A673 (cell line): Measurements from ENCODE around the gene LTBP2. TPM values are rescaled to one million over a fixed set of nuclear protein-coding genes. Genes with fewer than 3 reads are reported as not detected.

ENCODE experiments used
- BruUV-seq: library from RNA; stranded (reverse); fragments of 400-500 nt; replicated peaks from 2 replicates; lab custom pipeline; 2021; lab: Mats Ljungman, UMichigan
- CTCF ChIA-PET: fragments of 300-600 bp; sonication (Branson Sonifier 250); formaldehyde crosslinking; loops from one replicate; lab custom pipeline; 2022; ENCODE audit warnings: antibody characterized with exemption; lab: Charles Lee
- POLR2A ChIA-PET: fragments of 300-600 bp; sonication (Branson Sonifier 250); formaldehyde crosslinking; loops from one replicate; lab custom pipeline; 2022; ENCODE audit warnings: antibody characterized with exemption; ENCODE audit not compliant: low non-redundant PET; lab: Charles Lee
- DNase-seq: peaks from one replicate; pipeline ENCODE4 v3.0.0-alpha.2; 2015; ENCODE audit warnings: low spot score
- H3K27ac ChIP-seq: fragments of 200-600 bp; sonication (generic); 2 replicates; pipeline ENCODE4 v1.5.1; 2016; ENCODE audit warnings: mixed run types, low read depth, mild to moderate bottlenecking, mixed read lengths, antibody characterized with exemption, low read length; ENCODE audit not compliant: poor library complexity, severe bottlenecking
- H3K27me3 ChIP-seq: fragments of 200-600 bp; sonication (generic); replicated peaks from 2 replicates; pipeline ENCODE4 v1.6.1; 2017; ENCODE audit warnings: mixed run types, low read depth, mild to moderate bottlenecking, mixed read lengths, antibody characterized with exemption, low read length; ENCODE audit not compliant: insufficient read depth, poor library complexity
- H3K36me3 ChIP-seq: fragments of 200-600 bp; sonication (generic); 2 replicates; pipeline ENCODE4 v1.6.1; 2016; ENCODE audit warnings: mixed run types, mild to moderate bottlenecking, mixed read lengths, antibody characterized with exemption, low read length; ENCODE audit not compliant: insufficient read depth, poor library complexity, severe bottlenecking
- H3K4me1 ChIP-seq: fragments of 200-600 bp; sonication (generic); 2 replicates; pipeline ENCODE4 v1.6.1; 2017; ENCODE audit warnings: mixed run types, mild to moderate bottlenecking, mixed read lengths, antibody characterized with exemption, low read length; ENCODE audit not compliant: insufficient read depth, poor library complexity, severe bottlenecking
- H3K4me3 ChIP-seq: fragments of 200-600 bp; sonication (generic); 2 replicates; pipeline ENCODE4 v1.5.1; 2016; ENCODE audit warnings: low read depth, mixed run types, mild to moderate bottlenecking, mixed read lengths, low read length; ENCODE audit not compliant: poor library complexity, severe bottlenecking
- H3K9me3 ChIP-seq: fragments of 200-600 bp; sonication (generic); 2 replicates; pipeline ENCODE4 v1.6.1; 2016; ENCODE audit warnings: mixed run types, low read depth, mild to moderate bottlenecking, mixed read lengths, antibody characterized with exemption, low read length; ENCODE audit not compliant: poor library complexity, severe bottlenecking
- CTCF ChIP-seq: fragments of 300-800, 200-600 bp; sonication (generic); conservative IDR thresholded peaks from 2 replicates; pipeline ENCODE4 v1.5.1; 2017; ENCODE audit warnings: low read depth, mild to moderate bottlenecking, antibody characterized with exemption, low read length, moderate library complexity, mixed read lengths
- EZH2 ChIP-seq: fragments of 200-600 bp; sonication (generic); IDR thresholded peaks from 2 replicates; pipeline ENCODE4 v1.6.1; 2017; ENCODE audit warnings: borderline replicate concordance, low read depth, mild to moderate bottlenecking, mixed read lengths, antibody characterized with exemption, low read length; ENCODE audit not compliant: poor library complexity, severe bottlenecking
- intact Hi-C: fragments of 100-400 bp; cut with micrococcal nuclease; formaldehyde crosslinking; loops from one replicate; pipeline ENCODE4 v1.10.0; 2022; ENCODE audit not compliant: unreplicated experiment
- total RNA-seq: library from RNA; stranded (reverse); gene quantifications from 2 replicates; pipeline ENCODE4 v1.2.3, GENCODE V29; 2021

The LTBP2 gene
- total RNA-seq, 1 experiment from 2014 or later = 0.26 TPM

GRCh38 chr14:74605531-74606223 lies 6.4 kb downstream of the LTBP2 start:
- H3K9me3 ChIP-seq = no peaks in the 10 kb centered on the region
- H3K27ac ChIP-seq = no peak overlapping the region
- no peaks in the 10 kb centered on the region for H3K4me1 ChIP-seq
- H3K27me3 ChIP-seq = peaks cover 9% of the 10 kb centered on the region
- no peak overlapping the region for H3K4me3 ChIP-seq
- TF ChIP-seq EZH2 (no peak), CTCF (no peak)
- POLR2A ChIA-PET = no interaction called here
- intact Hi-C loops = loop anchor here (10.0 kb wide), 2 partner anchors 239 to 489 kb away; no protein-coding TSS in a partner anchor
- no TSS peak for BruUV-seq
- no peaks in the 10 kb centered on the region for H3K36me3 ChIP-seq
- no peak for DNase-seq
- CTCF ChIA-PET = interaction anchor here (0.5 kb wide), 1 partner anchor 315 kb away, joined by 3 read pairs; no protein-coding TSS in a partner anchor

GRCh38 chr14:74604911-74605310 lies 7.1 kb downstream of the LTBP2 start:
- Histone ChIP-seq H3K4me1 (no peaks in the 10 kb centered on the region), H3K27ac (no peak overlapping the region), H3K36me3 (no peaks in the 10 kb centered on the region), H3K9me3 (no peaks in the 10 kb centered on the region), H3K4me3 (no peak overlapping the region), H3K27me3 (peaks cover under 1% of the 10 kb centered on the region)
- DNase-seq = no peak
- ChIA-PET POLR2A (no interaction called here), CTCF (no interaction called here)
- no TSS peak for BruUV-seq
- intact Hi-C loops = loop anchor here (10.0 kb wide), 2 partner anchors 240 to 490 kb away; no protein-coding TSS in a partner anchor
- TF ChIP-seq EZH2 (no peak), CTCF (no peak)

GRCh38 chr14:74604157-74604556 lies 7.9 kb downstream of the LTBP2 start:
- no peak overlapping the region for H3K4me3 ChIP-seq
- H3K27me3 ChIP-seq = no peaks in the 10 kb centered on the region
- ChIA-PET POLR2A (no interaction called here), CTCF (no interaction called here)
- no peaks in the 10 kb centered on the region for H3K36me3 ChIP-seq
- intact Hi-C loops = loop anchor here (10.0 kb wide), 2 partner anchors 241 to 491 kb away; no protein-coding TSS in a partner anchor
- TF ChIP-seq EZH2 (no peak), CTCF (no peak)
- H3K27ac ChIP-seq = no peak overlapping the region
- DNase-seq = no peak
- H3K4me1 ChIP-seq = no peaks in the 10 kb centered on the region
- H3K9me3 ChIP-seq = no peaks in the 10 kb centered on the region
- BruUV-seq = no TSS peak
